GM18498 (cell line): ENCODE data around the gene SLC4A8.
A peak's percentile ranks its signal among the peaks of the same experiment; 100 is the strongest.

Experiments
- ATAC-seq: cut with Tn5 transposase; IDR thresholded peaks from one replicate; pipeline ENCODE4 v1.9.1; 2021; ENCODE audit warnings: mild to moderate bottlenecking, moderate library complexity; ENCODE audit not compliant: unreplicated experiment

Gene SLC4A8

DNA sequence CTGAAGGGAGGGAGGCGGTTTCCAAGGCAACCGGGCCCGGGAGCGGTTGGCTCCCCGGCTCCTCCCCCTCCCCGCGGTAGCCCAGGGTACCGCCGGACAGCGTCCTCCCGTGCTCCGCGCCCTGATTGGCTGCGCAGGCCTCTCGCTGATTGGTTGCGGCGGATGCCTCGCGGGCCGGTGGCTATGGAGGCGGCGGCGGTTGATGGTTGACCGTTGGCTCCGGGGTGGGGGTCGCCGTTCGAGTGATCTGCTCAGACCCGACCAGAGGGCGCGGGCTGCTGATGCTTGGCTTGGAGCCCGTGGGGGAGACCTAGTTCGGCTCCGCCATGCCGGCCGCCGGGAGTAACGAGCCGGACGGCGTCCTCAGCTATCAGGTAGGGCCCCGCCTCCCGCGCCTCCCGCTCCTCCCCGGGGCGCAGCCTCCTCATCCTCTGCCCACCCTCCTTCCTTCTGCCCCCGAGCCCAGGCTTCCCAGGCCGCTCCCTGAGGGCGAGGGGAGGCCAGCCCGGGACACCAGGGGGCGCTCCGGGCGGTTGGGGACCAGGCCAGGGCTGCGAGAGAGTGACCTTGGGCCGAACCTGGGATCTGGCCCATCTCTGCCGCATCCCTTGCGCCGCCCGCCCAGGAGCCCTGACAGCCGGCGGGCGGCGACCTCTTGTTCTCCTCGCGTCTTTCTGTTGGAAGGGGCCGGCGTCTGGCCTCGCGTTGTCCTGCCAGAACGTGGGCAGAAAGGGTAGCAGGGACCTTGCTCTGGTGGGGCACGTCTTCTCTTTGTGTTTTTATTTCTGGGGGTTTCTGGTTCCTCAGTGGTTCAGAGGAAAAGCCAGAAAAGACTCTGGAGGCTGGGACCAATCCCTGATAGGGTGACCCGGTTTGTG is at the start of gene SLC4A8:
Gene SLC4A8 (plus strand): TSS at position 170 of the 878 bp plus-strand sequence. CDS start 157 bp downstream, at position 327.
- peak; percentile 95 for ATAC-seq

DNA sequence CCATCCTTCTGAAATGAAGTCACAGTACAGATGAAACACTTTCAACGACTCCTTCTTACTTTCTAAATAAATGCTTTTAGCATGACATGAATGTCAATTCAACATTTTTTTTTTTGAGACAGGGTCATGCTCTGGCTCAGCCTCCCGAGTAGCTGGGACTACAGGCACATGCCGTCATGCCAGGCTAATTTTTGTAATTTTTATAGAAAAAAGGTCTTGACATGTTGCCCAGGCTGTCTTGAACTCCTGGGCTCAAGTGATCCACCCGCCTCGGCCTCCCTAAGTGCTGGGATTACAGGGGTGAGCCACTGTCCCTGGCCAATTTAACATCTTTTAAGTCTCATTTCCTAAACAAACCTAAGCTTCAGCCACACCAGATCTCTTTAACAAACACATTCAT is 49.8 kb upstream of the SLC4A8 start:
- no peak for ATAC-seq

DNA sequence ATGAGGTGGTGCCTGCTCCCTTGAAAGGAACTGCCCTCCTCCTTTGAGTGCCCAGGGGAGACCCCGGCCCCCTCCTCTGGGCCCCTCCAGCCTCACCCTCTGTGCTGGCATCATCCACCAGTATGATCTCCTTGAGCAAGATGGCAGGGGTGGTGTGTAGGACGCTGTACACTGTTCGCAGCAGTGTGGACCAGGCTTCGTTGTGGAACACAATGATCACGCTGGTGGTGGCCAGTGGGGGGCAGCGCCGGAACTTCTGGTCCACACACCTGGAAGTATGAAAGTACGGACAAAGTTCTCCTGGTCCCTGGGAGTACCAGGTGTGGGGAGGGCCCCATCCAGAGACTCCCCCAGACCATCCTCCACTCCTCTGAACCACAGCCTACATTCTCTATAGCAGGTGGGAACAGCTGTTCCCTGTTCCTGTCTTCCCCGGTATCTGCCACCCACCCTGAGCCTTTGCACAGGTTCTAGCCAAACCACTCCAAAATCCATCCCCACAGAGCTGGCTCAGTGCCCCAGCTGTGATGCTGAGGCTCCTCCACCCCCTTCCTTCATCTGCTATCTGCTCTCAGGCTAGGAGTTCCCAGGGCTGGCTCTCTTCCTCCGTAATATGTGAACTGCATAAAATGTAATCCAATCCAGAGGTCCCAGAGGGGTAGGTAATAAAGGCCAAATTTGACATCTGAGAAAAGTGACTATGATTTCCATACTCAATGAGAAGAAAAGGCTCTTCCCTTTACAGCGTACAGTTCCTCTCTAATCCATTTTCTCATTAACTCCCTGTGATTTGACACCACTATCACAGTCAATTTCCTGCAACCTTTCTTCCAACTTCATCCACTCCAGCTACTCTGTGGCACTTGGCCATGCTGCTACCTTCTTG is 47.3 kb upstream of the SLC4A8 start:
- no peak for ATAC-seq

DNA sequence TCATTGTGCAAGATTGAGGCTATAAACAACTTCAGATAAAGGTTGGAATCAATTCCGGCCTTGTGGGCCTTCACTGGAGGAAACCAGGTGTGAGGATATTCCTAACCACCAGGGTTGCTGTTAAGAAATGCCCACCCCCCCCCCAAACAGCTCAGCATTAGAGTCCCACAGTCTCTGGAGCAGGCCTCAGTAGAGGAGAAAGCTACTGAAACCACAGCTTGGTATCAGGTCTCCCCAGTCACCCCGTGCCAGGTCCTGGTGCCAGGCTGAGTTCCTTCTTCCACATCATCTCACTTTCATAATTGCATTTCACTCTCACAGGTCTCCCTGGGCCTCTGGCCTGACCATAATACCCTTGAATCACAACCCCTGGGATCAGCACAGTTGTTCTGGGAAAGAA is 45.9 kb upstream of the SLC4A8 start:
- no peak for ATAC-seq

DNA sequence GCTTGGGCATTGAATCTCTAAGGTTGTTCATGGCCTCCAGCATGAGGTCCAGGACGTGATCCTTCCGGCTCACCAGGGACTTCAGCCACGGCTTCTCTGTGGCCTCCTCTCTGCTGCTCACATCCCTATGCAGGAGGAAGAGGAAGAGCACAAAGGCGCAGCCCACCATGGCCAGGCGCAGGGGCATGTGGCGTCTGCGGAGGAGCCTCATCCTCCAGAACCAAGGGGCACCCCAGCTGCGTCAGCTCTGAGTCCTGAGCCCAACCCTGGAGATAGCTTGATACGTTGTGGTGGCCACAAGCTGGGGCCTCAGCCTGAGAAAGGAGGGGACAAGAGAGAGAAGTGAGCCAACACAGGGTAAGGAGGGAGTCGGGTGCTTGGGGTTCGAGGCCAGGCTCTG is 45.1 kb upstream of the SLC4A8 start:
- ATAC-seq = no peak

DNA sequence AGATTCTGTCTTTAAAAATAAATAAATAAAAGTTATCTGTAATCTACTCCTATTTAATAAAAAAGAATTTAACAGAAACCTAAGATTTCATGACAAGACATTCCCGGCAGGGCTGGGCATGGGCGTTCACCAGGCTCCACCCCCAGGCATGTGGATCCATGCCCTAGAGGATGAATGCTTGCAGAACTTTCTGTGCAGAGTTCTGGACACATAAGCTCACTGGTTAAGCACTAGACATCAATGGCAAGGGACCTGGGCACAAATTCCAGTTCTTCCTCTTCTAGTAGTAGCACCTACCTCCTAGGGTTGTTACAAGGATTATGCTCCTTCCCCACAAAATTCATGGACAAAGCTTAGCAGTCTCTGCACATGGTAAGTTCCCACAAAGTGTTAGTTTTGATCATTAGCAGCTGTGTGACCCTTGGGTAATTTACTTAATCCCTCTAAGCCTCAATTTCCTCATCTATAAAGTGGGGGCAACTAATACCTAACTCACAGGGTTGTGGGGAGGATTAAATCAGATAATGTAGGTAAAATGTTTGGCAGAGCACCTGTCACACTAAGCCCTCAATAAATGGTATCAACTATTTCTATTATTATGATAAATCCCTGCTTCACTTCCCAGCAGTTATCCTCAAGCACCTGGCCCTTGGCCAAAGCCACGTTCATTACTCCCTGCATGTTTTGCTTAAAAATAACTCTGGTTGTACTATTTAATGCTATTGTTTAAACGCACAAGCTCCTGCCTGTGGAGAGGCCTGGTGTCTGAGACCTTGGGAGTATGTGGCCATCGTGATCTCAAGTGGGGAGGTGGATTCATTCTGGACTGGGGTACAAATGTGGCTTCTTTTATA is 43.2 kb upstream of the SLC4A8 start:
- ATAC-seq = no peak

DNA sequence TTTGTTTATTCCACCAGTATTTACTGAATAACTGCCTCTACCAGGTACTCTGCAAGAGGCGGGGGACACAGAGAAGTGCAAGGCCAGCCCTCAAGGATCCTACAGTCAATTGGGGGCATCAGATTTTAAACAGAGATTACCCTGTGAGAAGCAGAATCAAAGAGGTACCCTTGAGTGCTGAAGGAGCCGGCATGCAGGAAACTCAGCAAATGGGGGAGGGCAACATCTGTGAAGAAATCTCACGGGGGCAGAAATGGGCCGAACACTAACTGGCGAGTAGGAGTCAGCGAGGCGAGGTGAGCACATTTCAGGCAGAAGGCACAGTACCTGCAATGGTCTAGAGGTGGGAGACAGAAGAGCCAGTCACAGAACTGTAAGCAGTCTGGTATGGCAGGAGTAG is 42.5 kb upstream of the SLC4A8 start:
- ATAC-seq = no peak

DNA sequence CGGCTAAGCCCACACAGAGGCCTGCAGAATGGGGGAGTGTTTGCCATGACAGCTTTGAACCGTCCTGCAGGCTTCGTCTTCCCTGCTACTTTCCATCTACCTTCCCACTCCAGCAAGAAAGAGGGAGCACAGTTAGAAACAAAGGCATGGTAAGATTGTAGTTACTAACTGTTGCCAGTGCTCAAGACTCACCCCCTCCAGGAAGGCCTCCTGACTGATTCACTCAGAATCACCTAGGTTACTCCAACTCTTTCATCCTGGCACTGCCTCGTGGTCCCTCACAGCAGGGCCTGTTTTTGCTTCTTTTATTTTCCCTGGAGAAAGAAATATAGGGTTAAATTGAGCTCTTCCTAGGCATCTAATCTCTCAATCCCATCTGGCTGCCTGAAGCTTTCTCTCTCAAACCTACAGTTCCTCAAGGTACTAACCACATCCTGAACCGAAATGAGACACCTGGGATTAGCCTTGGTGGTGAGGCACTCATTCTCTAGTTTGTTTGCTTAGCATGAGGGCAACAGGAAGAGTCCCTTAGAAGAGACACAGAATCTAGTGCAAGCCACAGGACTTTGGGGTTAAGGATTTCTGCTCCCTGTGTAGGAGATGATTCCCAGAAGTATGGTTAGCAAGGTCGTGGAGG is 41.2 kb upstream of the SLC4A8 start:
- ATAC-seq = no peak

DNA sequence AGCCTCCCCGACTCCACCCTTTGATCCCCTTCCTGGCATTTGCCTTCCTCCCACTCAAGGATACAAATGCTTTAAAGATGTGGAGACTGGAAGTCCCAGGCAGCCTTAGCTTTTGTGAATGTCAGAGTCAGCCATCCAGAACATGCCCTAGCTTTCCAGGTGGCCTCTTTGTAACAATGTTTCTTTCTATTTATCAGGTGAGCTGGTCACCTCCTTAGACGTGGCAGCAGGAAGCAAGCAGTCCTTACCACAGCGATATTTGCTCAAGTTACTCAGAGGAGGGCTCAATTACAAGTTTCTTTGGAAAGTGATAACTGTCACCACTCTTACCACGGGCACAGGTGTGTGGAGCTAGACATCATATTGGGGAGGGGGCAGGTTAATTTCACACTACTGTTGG is 38.3 kb upstream of the SLC4A8 start:
- no peak for ATAC-seq

DNA sequence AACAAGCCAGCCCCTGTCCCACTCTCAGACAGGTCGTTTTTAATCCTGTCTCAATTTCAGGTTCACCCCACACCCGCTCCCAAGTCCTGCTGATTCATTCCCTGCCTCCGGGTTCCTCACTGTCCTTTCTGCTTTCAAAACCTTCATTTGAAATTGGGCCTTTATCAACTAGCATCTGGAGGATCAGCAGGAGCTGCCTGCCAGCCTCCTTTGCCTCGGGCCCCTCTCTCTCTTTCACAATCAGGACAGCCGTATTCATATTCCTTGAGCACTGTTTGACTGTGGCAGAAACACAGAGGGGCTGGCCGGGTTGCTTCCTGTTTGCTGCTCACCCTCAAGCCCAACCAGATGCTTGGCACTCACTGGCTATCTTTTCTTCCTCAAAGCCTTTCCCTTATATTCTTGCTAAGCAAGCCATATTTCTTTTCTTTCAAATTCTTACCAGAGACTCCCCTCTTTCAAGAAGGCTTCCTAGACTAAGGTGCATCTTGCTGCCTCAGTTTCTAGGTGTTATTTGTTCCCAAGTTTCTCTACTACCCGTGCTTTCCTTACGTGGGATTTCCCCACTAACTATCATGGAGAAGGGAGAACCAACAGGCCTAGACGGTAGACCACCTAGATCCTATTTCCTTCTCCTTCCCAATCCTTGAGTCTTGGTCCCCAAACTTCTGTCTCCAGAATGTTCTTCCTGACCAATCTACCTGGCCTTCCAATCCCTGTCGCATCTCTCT is 36.4 kb upstream of the SLC4A8 start:
- ATAC-seq = no peak

DNA sequence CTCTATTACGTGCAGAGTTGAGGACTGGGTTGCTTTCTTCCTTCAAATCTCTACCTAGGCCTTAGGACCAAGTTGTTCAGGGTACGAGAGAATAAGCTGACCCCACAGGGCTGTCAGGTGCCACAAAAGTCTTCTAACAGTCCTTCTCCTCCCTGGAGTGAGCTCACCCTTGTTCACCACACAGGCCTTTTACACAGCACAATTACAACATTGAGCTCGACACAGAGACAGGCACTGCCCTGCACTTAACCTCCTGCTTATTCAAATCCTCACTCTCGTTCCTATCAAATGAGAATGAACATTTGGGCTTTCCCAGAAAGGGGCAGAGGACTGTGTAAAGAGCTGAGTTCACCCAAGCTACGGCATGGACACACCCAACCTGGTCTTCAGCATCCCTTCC is 35.8 kb upstream of the SLC4A8 start:
- no peak for ATAC-seq

DNA sequence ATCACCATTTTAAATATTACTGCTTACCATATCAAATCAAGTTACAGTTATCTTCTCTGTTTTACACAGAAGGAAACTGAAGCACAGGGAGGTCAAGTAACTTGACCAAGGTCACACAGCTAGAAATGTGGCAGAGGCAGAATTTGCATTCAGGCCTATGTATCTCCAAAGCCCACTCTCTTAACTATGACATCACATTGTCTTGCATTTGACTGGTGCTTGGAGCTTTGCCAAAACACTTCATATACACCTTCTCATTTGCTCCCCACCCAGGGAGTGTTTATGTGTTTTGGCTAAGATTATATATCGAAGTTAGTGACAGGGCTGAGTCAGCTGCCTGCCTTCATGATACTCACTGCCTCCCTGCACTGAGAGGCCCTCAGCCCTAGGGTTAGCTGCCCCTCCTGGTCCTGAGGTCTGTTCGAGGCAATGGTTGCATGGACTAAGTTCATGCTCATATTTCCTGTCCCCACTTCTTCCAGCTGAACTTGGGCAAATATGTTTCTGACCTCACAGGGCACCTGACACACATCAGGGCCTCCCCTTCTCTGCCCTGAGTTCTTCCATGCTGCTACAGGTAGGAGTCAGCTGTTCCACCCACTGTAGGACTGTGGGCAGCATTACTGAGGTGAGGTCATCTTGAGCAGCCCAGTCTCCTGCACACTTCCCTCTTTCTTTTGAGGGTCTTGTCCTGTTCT is 35.2 kb upstream of the SLC4A8 start:
- ATAC-seq = no peak

DNA sequence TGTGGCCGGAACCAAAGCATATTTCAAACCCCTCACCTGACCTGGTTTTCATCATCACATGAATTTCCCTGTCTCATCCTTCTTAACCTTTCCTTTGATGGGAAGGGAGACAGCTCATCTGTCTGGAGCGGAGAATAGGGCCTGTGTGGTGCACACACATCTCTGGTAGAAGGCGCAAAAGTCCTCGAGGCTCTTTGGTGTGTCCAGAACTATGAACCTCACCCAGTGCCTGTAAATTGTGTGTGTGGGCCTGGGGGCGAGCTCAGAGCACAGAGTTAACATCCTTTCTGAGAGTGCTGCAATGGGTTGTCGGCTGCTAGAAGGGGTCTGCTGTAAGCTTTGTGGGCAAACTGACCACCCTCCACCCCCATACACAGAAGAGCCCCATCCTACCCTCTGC is 34.2 kb upstream of the SLC4A8 start:
- no peak for ATAC-seq

DNA sequence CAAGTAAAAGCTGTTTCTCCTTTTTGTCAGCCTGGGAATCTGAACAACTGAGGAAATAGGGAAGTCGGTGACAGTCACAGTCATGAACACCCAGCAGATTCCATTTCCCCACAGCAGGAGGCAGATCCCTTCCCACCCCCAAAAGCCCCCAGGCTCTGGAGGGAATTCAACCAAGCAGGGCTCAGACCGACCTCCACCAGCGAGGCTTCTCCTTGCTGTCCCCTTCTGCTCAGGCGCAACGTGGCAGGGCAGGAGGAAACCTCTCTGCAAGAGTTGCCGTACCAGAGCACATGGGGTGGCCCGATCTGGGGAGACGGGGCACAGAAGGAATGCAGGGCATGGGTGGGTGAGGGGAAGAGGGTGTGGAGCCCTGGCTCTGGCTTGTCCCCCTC is 33.7 kb upstream of the SLC4A8 start:
- peak; percentile 15 for ATAC-seq

DNA sequence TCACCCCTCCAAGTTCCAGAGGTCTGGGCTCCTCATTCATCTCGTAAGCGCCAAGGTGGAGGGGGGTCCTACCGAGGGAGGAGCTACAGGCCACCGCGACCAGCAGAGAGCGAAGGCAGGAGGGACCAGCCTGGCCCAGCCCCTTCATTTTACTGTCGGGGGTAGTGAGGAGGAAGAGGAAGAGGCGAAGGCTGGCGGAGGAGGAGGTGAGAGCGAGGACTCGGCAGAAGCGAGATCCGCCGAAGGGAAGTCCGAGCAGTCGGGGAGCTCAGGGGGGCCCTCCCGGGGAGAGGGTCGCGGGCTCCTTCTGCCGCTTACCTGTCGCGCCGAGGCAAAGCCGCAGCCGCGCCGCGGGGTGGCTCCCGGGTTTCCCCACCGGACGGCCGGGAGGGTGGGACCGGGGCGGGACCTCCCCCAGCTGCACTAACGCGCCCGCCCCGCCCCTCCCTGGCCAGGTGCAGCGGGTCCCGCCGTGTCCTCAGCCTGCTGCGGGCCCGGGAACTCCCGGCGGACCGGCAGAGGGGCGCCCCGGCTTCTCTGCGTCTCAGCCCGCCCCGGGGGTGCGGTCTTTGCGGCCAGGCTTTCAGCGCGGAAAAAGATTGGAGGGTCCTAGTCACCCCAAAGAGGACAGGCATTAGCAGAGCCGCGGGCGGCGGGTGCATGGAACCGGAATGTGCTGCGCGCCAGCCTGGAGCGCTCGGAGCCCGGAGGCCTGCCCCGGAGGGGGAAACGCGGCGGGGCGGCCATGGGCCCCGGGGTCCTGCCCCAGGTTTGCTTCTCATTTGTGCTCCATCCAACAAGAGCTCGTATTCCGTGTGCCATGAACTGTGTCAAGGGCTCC is 33.1 kb upstream of the SLC4A8 start, which contains the start of gene GALNT6:
Gene GALNT6 (minus strand): TSS at position 124 of the 841 bp plus-strand sequence. CDS start 11,625 bp downstream, outside the sequence.
- peak; percentile 48 for ATAC-seq

DNA sequence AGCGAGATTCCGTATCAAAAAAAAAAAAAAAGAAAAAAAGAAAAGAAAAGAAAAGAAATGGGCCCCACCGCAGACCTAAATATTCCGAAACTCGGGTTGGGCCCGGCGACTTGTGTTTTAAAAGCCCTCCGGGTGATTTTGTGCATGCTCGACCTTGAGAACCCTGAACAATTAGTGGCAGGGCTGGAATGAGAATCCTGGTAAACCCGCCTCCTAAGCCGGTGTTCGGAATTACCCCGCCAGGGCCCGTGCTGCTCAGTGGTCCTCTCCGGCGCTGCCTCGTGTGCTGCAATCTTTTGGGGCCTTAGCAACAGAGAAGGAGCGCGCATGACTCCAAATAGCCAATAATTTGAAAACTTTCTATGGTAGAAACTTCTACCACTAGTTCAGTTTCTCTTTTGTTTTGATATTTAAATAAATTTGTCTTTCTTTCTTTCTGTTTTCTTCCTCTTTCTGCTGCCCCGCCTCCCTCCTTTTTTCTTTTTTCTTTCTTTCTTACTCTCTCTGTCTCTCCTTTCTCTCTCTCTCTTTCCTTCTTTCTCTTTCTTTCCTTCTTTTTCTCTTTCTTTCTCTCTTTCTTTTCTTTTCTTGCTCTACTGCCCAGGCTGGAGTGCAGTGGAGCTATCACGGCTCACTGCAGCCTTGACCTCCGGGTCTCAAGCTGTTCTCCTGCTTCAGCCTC is 31.9 kb upstream of the SLC4A8 start:
- ATAC-seq = peak; percentile 36

DNA sequence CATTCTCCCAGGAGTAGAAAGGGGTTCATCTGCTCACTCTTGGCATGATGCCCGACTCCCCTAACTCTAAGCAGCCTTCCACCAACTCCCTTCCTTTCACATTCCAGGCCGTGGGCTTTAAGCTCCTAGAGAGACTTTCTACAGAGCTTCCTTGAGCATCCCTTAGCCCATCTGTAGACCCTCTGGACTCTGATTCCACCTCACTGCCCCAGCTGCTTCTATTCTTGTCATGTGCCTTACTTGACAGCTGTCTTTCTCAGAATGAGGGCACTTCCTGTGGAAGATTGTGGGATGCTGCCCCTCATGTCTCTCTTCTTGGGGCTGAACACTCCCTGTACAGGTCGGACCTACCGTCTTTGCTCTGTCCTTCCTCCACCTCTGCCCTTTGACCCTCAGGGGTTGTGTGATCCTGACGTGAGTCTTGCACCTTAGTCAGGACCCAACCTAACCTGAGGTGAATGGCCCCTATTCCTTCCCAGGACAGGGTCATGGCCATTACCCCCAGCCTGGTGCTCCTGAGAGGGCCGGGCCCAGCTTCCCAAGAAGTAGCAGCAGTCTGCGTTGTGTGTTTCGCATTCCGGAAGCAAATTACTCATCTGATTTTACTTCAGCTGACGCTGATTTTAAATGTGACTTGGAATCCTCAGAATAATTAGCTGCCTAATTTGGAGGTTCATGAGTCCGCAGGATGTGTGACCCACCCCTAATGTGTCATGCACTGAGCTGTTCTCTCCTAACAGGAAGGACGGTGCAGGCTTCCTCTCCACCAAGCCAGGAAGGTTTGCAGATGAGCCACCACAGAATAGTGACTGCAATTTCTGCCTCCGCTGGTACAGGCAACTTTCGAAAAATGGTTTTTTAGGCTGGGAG is 30.7 kb upstream of the SLC4A8 start:
- ATAC-seq = no peak
